Breast epithelium (tissue), 3 donors: ENCODE results near the gene SKIC2.
"Not testable (repeated sequence)": the region's sequence is repeated elsewhere in the genome, so short reads cannot be mapped to it uniquely, and the experiment has no call there.

Experiments
- CTCF ChIP-seq, 3 donors: fragments of 450-650 bp; IDR thresholded peaks; one replicate each; pipeline ENCODE4 v1.5.1; 2016 to 2017; ENCODE audit warnings: antibody characterized with exemption in 3 of 3, mild to moderate bottlenecking in 3 of 3, moderate library complexity in 3 of 3
- POLR2A ChIP-seq: fragments of 450-650 bp; IDR thresholded peaks from one replicate; pipeline ENCODE4 v1.6.1; 2016; ENCODE audit warnings: antibody characterized with exemption, mild to moderate bottlenecking, moderate library complexity

DNA sequence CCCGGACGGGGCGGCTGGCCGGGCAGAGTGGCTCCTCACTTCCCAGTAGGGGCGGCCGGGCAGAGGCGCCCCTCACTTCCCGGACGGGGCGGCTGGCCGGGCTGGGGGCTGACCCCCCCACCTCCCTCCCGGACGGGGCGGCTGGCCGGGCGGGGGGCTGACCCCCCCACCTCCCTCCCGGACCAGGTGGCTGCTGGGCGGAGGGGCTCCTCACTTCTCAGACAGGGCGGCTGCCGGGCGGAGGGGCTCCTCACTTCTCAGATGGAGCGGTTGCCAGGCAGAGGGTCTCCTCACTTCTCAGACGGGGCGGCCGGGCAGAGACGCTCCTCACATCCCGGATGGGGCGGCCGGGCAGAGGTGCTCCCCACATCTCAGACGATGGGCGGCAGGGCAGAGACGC is 26.8 kb upstream of the SKIC2 start:
- TF ChIP-seq CTCF (IDR thresholded peaks at IDR 0.05); POLR2A: not testable (repeated sequence)
